ENCODE measurements around the gene C19orf38. TPM values are rescaled to one million over a fixed set of nuclear protein-coding genes. Genes with fewer than 3 reads are reported as not detected.

Gene C19orf38, protein sequence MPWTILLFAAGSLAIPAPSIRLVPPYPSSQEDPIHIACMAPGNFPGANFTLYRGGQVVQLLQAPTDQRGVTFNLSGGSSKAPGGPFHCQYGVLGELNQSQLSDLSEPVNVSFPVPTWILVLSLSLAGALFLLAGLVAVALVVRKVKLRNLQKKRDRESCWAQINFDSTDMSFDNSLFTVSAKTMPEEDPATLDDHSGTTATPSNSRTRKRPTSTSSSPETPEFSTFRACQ
- total RNA-seq (2014; rRNA removed; shearing (Covaris generic)), result 0.36 TPM in 1 of 2 replicates, not detected in the other

GRCh38 chr19:10848230-10848856, at the start of gene C19orf38:
Gene C19orf38, plus strand, starts transcription at chr19:10848415. Its CDS starts 94 bp downstream, at chr19:10848509.
- no peak for DNase-seq (ENCODE audit: low read depth)

DNA sequence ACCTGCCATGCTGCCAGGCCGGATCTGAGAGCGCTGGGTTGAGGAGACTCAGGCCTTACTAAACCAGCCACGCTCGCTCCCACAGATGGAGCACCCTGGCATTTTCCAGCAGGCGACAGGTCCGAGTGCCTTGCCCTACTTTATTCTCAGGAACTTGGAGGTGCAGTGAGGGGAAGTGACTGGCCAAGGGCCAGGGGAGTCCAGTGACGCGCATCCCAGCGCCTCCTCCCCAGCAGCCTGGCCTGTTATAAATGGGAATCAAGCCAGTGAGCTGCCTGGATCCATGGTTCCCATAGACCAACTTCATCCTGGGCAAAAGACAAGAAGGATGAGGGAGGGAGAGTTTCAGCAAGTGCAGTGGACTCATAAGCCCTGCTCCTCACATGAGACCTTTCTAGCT, 47.7 kb upstream of the C19orf38 start:
- no peak for DNase-seq (ENCODE audit: low read depth)

GRCh38 chr19:10802479-10802878, 45.7 kb upstream of the C19orf38 start:
- DNase-seq (ENCODE audit: low read depth), result no peak

- no peak for DNase-seq (ENCODE audit: low read depth)
Measured at GRCh38 chr19:10803252-10803651, 45.0 kb upstream of the C19orf38 start.

- no peak for DNase-seq (ENCODE audit: low read depth)
Measured at GRCh38 chr19:10805065-10805757, 43.0 kb upstream of the C19orf38 start.

- no peak for DNase-seq (ENCODE audit: low read depth)
Measured at GRCh38 chr19:10805758-10806247, 42.4 kb upstream of the C19orf38 start.

DNA sequence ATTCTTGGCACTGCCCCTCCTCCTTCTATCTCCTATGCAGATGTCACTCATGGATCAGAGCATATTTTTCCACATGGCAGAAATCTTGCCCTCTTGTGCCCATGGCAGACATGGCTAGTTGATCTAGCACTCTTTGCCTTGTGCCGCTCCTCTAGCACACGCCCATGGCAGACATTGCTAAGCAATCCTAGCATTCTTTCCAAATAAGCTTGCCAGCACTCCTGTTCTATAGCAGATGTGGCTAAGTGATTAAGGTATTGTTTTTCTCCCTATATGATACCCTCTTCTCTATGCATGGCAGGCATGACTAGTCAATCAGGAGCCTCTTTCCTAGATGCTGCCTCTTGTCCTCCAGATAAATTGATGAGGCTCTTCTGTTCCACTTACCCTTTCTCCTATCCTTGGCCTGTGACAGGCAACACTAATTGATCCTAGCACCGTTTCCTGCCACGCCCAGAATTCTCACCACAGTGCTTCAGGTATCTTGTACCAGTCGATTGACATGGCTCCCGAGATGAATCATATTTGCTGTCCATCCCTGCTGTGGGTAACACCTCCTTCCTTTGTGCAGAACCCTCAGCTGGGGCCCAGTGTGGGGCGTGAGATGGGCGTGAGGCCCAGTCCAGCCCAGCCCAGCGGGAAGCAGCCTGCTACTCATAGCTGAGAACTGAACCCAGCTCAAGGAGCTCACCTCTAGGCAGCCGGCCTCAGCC, 39.1 kb upstream of the C19orf38 start:
- DNase-seq (ENCODE audit: low read depth), result peak; percentile 71

DNA sequence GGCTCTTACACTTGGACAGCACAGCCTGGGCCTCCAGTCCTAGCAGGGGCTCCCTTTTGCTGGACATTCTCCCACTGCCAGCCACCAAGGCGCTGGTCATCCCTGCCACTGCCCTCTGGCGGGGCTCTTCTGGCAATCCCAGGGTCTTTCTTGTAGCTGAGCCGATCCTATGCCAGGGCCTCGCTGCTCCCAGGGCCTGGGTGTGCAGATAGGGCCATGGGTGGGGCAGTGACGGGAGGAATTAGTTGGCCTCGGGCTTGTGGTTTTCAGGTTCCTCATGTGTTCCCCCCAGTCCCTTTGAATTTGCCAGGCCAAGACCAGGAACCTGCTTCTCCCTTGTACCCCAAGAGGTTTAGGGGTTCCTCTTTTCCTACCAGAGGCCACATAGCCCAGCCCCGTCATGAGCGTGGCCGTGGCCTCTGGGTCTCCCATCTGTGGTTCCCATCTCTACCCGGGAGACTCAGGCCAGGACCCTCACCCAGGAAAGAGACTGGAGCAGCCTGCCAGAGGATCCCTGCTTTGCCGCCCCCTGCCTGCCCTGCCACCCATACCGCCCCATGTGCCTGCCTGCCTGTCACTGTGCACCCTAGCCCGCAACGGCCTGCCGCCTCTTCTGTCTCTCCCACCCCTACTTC, 38.4 kb upstream of the C19orf38 start:
- DNase-seq (ENCODE audit: low read depth), result no peak

- DNase-seq (ENCODE audit: low read depth), result no peak
Measured at GRCh38 chr19:10811391-10812111, 36.7 kb upstream of the C19orf38 start.

DNA sequence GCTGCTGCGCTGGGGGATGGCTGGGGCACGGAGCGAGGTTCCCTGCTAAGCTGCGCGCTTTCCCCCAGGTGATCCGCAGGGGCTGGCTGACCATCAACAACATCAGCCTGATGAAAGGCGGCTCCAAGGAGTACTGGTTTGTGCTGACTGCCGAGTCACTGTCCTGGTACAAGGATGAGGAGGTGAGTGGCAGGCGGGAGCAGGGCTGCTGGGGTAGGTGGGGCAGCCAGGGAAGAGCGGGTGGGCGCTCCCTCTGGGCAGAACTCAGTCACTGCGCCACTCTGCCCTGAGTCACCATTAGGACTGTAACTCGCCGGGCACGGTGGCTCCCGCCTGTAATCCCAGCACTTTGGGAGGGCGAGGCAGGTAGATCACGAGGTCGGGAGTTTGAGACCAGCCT, 36.0 kb upstream of the C19orf38 start:
- DNase-seq (ENCODE audit: low read depth), result no peak

GRCh38 chr19:10812902-10813404, 35.3 kb upstream of the C19orf38 start:
- DNase-seq (ENCODE audit: low read depth), result peak; percentile 95

DNA sequence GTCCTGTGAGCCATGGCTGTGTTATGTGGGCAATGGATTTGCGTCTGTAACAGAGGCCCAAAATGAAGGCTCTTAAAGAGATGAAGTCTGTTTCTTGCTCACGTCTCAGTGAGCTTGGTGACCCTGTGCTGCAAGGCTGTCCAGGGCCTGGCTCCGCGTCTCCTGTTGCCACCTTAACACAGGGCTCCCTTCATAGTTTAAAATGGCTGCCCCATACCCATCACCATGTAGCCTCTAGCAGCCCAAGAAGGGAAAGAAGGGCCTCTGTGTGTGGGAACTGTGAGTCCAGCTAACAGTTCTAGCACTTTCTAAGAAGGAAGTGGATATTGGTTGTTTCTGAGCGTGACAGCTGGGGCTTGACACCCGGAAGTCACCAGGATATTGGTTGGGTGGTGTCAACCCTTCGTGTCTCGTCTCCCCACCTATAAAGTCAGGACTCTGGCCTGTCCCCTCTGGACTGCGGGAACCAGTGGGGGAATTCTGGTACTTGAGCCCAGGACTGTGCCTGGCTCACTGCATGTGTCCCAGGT, 33.1 kb upstream of the C19orf38 start:
- DNase-seq (ENCODE audit: low read depth), result no peak

DNA sequence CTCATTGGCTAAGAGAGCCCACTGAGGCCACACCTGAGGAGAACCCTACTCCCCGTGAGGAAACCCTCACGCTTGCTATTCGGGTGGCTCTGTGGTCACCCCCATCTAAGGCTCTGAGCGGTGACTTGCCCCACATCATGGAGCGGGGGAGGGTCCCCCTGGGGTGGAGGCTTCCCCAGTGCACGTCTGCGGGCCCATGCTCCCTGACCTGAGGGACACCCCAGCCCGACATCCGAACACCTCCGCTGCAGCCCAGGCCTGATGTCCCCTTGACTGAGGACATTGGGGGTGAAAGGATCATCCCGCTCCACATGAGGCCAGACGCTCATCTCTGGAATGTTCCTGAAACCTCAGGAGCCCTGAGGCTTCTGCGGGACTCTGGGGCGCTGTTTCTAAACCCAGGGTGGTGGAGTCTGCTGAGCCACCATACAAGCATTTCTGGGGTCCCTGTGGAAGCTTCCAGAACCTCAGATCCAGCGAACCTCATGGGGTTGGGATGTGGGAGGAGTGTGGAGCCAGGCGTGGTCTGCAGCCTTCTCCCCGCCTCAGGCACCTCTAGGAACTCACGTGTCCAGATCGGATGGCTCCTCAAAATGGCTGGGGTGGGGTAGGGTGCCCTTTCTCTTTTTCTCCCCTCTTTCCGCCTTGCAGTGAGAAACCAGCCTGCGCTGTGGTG, 32.1 kb upstream of the C19orf38 start:
- peak; percentile 41 for DNase-seq (ENCODE audit: low read depth)

DNA sequence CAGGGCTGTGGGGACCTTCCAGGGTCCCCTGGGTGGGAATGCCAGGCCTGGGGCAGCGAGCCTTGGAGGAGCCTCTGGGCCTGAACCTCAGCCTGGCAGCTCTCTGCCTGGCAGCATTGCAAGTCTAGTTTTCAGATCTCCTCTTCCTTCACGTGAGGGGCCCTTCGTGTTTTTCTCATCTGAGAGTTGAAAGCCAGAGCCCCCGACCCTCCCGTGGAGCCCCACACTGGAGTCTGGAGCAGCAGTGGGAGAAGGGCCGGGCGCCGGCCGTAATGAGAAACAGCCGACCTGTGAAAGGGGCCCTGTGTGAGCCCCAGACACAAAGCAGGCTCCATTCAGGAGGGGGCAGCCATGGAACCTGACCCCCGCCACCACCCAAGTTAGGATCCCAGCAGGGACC, 31.5 kb upstream of the C19orf38 start:
- no peak for DNase-seq (ENCODE audit: low read depth)

DNA sequence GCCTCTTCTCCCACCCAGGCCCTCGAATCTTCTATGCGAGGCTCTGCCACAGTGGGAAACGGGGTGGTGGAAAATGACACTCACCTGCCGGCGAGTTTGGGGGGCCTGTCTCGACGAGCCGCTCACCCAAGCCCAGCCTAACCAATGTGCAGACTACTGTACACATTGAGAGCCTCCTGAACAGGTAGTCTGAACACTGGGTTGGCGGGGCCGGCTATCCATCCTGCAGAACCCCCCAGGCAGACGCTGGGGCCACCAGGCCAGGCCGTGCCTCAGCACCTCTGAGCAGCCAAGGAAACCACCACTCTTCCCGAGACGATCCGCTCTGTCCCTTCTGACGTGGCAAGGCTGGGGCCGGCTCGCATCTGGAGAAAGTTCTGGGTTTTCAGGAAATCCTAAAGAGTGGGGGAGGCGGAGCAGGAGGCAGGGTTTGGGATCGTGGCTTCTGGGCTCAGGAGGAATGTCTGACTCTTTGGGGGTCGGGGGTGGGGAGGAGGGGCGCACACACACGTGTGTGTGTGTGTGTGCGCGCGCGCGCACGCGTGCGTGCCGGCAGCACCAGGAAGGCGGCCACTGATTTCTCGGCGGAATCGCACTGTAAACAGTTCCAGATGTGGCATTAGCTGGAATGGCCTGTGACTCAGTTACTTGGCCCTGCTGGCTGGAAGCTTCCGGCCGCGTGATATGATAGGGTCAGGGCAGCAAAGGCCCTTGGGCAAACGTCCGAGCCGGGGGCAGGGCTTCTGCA, 30.8 kb upstream of the C19orf38 start:
- peak; percentile 96 for DNase-seq (ENCODE audit: low read depth)

- DNase-seq (ENCODE audit: low read depth), result peak; percentile 68
Measured at GRCh38 chr19:10818301-10819123, 29.7 kb upstream of the C19orf38 start.

DNA sequence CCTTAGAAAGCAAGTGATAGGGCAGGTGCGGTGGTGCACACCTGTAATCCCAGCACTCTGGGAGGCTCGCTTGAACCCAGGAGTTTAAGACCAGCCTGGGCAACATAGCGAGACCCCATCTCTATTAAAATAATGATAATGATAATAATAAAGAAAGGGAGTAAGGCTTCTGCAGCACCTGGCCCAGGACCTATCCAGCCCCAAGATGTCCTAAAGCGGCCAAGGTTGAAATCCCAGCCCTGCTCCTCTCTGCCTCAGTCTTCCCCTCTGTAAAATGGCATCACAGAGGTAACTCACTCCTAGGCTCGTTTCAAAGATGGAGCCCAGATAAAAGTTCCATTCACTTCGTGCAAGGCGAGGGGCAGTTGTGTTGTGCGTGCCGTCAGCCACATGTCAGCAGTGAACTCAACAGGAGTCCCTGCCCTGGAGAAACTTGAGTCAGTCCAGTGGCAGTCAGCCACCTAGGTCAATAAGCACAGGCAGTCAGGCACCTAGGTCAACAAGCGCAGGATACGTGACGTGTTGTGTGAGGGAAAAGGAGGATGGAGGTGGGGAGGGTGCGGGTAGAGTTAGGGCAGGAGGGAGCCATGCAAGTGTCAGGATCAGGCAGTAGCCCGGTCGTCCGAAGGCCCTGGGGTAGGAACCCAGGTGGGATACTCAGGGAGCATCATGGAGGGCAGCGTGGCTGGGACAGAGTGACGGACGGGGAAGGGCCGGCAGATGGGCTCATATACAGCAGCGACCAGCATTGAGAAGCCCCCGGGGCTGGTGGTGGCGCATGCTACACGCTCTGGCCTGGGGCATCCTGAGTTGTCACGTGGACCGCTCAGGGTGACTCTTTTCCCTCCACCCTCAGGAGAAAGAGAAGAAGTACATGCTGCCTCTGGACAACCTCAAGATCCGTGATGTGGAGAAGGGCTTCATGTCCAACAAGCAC, 28.8 kb upstream of the C19orf38 start:
- no peak for DNase-seq (ENCODE audit: low read depth)
